Stimulated activated CD4-positive, alpha-beta T cell treated with anti-CD3 and anti-CD28 coated beads, Interleukin-4, amount 100 ng/mL, for 24 hours (primary cell): ENCODE data around the gene CLN3.
"Not testable (repeated sequence)": the region's sequence is repeated elsewhere in the genome, so short reads cannot be mapped to it uniquely, and the experiment has no call there.

Experiments
- DNase-seq: peaks from one replicate; pipeline ENCODE4 v3.0.0-alpha.2; 2020

CLN3 gene

DNA sequence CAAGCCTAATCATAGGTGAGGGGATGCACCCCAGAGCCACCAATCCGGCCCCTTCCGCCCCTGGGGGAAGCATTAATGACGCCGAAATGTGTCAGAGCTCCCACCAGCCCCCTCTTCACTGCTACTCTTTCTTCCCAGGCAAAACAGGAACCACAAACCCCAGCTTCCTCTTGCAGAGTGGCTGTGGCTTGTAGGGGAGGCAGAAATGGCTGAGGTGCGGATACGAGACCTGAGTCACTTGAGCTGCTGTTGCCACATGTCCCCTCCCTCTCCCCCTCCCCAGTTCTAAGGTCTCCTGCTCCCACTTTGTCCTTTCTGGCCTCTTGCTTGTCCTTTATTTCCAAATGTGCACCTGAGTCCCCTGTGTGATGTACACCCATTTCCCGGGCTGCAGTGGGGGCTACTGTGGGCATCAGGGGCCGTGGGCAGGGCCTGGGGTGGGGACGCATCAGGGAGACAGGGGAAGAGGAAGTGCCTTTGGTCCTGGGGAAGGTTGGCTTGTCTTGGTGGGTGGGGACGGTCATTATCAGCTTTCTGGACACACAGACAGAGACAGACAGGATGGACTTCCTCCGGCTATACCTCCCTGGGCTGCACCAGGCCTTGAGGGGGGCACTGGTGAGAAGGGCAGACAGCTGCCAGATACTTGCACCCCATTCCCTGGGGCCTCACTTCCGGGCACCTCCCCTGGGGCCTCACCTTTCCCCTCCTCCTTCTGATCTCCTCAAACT is 2.4 kb upstream of the CLN3 start, which contains the start of gene APOBR:
TSS of gene APOBR (plus strand) at position 523 of the 731 bp plus-strand sequence. CDS start at position 562, 39 bp downstream.
- DNase-seq: peak; percentile 90

DNA sequence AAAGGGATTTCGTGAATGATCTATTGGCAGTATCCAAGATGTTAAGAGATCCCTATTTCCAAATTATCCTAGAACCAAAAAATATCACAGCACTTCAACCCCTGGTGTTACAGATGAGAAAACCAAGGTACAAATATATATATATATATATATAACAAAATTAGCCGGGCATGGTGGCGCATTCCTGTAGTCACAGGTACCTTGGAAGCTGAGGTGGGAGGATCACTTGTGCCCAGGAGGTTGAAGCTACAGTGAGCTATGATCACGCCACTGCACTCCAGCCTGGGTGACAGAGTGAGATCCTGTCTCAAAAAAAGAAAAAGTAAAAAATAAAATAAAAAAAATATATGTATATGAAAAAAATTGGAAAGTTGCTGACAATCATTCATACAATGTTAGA is 637 bp upstream of the CLN3 start:
- DNase-seq: no peak

DNA sequence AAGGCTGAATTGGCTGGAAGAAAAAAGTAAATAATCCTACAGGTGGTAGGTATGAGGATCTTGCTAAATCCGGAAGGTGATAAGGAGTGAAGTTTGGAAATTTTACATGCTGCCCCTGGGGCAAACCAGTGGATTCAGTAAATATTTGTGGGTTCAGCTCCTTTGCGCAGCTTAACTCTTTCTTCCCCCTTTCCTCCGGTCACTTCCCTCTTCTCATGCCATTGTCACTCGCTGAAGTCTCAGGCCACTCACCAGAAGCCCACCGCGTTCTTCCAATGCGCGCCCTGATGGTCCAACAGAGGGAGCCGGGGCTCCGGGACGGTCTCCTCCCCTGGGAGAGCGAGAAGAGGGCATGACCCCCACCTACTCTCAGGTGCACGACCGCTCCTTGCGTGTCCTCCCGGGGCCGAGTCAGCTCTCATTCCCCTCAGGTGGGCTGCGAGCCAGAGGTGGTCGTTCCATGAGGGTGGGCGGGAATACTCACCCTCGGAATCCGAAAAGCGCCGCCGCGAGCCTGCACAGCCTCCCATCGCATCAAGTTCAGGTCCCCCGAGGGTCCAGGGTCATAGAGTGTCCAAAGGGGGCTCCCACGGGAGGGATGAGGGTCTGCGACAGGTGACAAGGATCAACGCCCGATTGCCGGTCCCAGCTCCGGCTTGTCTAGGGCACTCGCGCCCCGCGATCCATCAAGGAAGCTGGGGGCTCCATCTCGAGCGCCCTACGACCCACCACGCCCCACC is 474 bp downstream of the CLN3 start:
- DNase-seq: no peak

DNA sequence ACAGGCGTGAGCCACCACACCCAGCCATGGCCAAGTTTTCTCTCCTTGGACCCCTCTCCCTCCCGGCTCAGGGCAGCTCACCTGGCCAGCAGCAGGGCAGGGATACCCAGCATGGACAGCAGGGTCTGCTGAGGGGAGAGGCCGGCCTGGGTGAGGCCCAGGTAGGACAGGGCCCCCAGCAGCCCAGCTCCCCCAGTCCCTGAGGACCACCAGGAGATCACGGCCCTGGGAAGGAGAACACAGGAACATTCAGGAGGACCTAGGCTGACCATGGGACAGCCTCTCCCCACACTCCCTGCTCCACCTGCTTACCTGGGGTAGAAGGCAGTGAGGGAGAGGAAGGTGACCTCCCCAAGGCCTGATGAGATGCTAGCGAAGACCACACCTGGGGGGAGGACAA is 5.6 kb downstream of the CLN3 start:
- no peak for DNase-seq

DNA sequence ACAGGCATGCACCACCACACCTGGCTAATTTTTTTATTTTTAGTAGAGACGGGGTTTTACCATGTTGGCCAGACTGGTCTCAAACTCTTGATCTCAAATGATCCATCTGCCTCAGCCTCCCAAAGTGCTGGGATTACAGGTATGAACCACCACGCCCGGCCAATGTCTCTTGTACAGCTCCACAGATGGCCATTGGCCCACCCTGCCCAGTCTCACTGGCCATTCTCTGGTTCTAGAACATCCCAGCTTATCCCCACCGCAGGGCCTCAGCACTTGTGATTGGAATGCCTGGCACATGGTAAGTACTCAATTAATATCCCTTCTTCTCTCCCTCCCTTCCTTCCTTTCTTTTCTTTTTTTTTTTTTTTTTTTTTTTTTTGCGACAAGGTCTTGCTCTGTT is 8.5 kb downstream of the CLN3 start:
- not testable (repeated sequence) for DNase-seq

DNA sequence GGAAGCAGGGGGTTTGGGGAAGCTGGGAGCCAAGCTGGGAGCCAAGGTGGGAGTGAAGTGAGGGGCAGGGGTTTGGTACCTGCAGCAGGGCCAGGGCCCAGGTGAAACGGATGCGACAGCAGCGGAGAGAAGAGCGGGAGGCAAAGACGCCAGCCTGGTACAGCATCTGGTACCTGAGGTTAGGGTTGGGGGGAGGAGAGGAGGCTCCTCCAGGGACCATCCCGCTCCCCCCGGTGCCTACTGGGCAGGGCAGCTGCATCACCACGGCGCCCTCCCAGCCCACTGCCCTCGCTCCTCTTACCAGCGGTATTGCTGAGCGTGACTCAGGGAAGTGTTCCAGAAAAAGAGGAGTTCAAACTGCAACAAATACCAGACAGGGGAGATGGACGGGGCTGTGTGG is 9.8 kb downstream of the CLN3 start:
- no peak for DNase-seq

DNA sequence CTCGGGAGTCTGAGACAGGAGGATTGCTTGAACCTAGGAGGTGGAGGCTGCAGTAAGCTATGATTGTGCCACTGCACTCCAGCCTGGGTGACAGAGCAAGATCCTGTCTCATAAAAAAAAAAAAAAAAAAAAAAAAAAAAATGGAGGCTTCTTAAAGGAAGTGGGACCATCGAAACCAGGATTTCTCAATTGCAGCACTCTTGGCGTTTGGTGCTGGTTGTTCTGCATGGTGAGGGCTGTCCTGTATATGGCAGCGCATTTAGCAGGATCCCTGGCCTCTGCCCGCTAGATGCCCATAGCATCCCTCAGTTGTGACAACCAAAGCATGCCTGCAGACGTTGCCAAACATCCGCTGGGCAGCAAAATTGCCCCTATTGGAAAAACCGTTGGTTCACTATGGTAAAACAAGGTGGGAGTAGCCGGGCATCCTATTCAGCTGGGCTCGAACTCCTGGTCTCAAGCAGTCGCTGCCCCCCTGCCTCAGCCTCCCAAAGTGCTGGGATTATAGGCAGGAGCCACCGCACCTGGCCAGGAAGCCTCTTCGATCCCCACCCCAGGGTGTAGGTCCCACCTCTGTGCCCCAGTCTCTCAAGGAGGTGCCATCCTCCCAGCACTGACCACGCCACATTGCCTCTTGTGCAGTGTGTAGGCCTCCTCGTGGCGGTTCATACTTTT is 13.2 kb downstream of the CLN3 start:
- no peak for DNase-seq

DNA sequence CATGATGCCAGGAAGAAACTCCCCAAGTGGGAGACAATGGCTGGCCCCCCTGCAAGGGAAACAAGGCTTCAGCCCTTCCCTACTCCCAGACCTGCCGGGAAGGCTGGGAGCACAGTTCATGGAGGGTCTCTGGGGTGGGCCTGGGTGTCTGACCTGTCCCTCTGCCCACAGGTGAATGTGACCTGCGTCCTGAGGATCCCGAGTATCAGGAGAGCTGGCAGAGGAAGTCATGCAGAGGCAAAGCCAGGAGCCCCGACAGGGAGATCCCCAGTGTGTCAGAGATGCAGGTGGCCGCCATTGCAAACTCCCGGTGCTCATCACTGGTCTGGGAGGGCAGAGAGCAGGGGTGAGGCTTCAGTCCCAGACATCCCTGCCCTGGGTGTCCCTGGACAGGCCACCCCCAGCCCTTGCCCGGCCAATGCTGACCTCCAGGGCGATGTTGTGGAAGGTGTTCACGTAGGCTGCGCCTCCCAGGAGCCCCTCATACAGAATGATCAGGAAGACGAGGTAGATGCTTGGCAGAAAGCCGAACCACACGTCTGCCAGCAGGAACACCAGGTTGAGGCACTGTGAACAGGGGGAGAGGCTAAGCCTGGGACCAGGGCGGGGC is 14.5 kb downstream of the CLN3 start:
- DNase-seq: no peak

DNA sequence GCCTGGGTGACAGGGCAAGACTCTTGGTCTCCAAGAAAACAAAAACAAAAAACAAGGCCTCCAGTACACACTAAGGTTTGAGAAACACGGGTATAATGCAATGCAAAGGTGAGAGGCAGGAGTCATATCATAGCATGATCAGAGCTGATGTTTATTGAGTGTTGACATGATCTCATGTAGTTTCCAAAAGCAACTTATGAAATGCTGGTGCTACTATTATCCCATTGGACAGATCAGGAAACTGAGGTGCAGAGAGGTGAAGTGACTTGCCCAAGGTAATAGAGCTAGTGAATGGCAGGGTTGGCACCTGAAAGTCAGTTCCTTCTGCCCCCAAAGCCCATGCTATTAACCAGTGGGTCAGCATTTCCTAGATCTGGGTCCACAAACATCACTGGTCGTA is 16.7 kb downstream of the CLN3 start:
- no peak for DNase-seq

DNA sequence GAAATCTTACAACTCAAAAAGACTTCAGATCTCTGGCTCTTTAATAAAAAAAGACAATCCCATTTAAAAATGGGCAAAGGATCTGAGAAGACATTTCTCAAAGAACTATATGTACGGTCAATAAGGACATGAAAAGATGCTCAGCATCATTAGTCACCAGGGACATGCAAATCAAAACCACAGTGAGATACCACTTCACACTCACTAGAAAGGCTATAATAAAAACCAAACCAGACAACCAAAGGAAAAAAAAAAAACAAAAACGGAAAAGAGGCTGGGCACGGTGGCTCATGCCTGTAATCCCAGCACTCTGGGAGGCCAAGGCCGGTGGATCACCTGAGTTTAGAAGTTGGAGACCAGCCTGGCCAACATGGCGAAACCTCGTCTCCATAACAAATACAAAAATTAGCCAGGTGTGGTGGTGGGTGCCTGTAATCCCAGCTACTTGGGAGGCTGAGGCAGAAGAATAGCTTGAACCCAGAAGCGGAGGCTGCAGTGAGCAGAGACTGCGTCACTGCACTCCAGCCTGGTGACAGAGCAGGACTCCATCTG is 18.1 kb downstream of the CLN3 start:
- DNase-seq: no peak

DNA sequence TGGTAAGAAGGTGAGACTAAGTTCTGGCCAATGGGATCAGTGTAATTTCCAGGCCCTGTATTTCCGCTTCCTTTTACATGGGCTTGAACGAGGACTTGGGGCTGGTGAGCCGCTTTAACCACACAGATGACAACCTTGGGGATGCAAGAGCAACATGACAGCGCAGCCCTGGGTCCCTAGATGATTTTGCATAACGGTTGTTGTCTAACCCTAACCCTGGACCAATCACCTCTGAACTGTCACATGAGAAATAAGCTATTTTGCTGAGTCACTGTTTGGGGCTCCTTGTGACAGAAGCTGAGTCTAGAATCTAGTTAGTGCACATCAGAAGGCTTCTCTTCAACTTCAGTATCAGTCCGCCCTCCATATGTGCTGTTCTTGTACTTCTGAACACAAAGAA is 44.8 kb downstream of the CLN3 start:
- not testable (repeated sequence) for DNase-seq

DNA sequence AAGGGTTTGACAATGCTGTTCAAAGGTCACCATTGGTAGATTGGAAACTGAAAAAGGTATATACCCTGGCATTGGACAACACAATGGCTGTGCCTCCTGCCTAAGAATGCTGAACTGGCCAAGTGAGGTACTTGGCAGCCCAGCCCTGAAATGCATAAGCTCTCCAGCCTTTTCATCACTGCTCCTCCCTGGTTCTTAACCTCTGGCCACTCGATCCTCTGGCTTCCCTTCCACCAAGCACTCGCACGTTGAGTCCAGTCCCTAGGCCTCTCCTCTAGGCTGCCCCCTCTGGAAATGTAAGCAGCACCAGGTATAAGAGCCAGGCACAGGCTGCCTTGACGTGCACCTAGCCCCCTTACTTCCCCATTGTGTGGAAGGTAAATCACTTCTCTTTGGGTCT is 45.5 kb downstream of the CLN3 start:
- DNase-seq: not testable (repeated sequence)

DNA sequence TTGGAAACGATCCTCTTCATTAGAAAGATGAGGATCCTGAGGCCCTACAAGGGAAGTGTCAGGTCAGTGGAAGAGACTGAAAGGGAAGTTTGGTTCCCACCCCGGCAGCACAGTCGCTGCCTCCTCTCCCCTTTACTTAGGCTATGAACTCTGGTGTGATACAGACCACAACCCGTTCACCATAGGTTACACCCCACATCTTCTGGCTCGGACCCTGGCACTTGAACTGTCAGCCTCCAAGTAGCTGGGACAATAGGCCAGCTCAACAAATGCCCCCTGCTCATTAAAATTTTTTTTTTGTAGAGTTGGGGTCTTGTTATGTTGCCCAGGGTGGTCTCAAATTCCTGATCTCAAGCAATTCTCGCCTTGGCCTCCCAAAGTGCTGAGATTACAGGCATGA is 47.9 kb downstream of the CLN3 start:
- not testable (repeated sequence) for DNase-seq

DNA sequence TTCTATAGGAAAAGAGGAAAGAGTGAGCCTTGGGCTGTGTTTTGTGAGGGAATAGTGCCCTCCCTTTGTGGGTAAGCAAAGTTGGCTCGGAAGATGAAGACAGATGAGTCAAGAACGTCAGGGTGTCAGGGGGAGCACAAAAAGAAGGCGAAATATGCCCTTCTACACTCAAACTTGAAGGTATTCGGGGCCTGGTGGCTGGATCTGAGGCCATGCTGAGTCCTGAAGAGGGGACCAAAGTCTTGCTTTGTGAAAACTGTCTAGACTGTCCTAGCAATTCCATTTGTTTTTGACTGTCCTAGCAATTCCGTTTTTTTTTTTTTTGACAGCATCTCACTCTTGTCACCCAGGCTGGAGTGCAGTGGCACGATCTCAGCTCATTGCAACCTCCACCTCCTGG is 53.0 kb downstream of the CLN3 start:
- not testable (repeated sequence) for DNase-seq

DNA sequence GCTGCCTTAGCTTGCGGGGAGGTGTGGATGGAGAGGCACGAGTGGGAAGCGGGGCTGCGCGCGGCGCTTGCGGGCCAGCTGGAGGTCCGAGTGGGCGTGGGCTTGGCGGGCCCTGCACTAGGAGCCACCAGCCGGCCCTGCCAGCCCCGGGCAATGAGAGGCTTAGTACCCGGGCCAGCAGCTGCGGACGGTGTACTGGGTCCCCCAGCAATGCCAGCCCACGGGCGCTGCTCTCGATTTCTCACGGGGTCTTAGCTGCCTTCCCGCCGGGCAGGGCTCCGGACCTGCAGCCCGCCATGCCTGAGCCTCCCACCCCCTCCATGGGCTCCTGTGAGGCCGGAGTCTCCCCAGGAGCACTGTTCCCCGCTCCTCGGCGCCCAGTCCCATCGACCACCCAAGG is 56.5 kb downstream of the CLN3 start:
- not testable (repeated sequence) for DNase-seq
